Measurements from ENCODE around the gene TBX4. TPM values are rescaled to one million over a fixed set of nuclear protein-coding genes. Genes with fewer than 3 reads are reported as not detected.

Gene TBX4
- total RNA-seq, 4 donors from 2014 or later = not detected

- Histone ChIP-seq H3K4me3 (no peak overlapping the region), H3K9me3 (no peaks in the 10 kb centered on the region), H3K36me3 (no peaks in the 10 kb centered on the region), H3K4me1 (peaks cover 0 to 10% (median 2%) of the 10 kb centered on the region in 4 donors), H3K27ac (no peak overlapping the region), H3K27me3 (no peaks in the 10 kb centered on the region)
- WGBS, 2 donors = 82 to 84% methylated on average over 28 of the region's 28 CpGs
- no peak for TF ChIP-seq POLR2A (IDR thresholded peaks at IDR 0.05)
- TF ChIP-seq EP300 (IDR thresholded peaks at IDR 0.05) = no peak
- no peak for TF ChIP-seq CTCF (IDR thresholded peaks at IDR 0.05)
- no peak for DNase-seq (ENCODE audit: low spot score in 2 of 2)
Observed at GRCh38 chr17:61487161-61487988, 35.2 kb downstream of the TBX4 start.

- no peak overlapping the region for H3K27ac ChIP-seq
- H3K4me1 ChIP-seq = peaks cover 0 to 10% (median 2%) of the 10 kb centered on the region in 4 donors
- no peak overlapping the region for H3K4me3 ChIP-seq
- no peaks in the 10 kb centered on the region for H3K36me3 ChIP-seq
- 89 to 93% methylated on average over 9 of the region's 9 CpGs for WGBS, 2 donors
- no peaks in the 10 kb centered on the region for H3K27me3 ChIP-seq
- TF ChIP-seq CTCF (IDR thresholded peaks at IDR 0.05) = no peak
- no peak for TF ChIP-seq POLR2A (IDR thresholded peaks at IDR 0.05)
- no peak for TF ChIP-seq EP300 (IDR thresholded peaks at IDR 0.05)
- no peak for DNase-seq (ENCODE audit: low spot score in 2 of 2)
- no peaks in the 10 kb centered on the region for H3K9me3 ChIP-seq
Observed at GRCh38 chr17:61487989-61488595, 35.9 kb downstream of the TBX4 start.

- TF ChIP-seq CTCF (IDR thresholded peaks at IDR 0.05) = no peak
- TF ChIP-seq EP300 (IDR thresholded peaks at IDR 0.05) = no peak
- TF ChIP-seq POLR2A (IDR thresholded peaks at IDR 0.05) = no peak
- H3K36me3 ChIP-seq = no peaks in the 10 kb centered on the region
- no peak for DNase-seq (ENCODE audit: low spot score in 2 of 2)
- WGBS, 2 donors = 73 to 77% methylated on average over 16 of the region's 16 CpGs
- no peak overlapping the region for H3K4me3 ChIP-seq
- H3K27ac ChIP-seq = no peak overlapping the region
- H3K27me3 ChIP-seq = no peaks in the 10 kb centered on the region
- no peaks in the 10 kb centered on the region for H3K9me3 ChIP-seq
- H3K4me1 ChIP-seq = peaks cover 0 to 10% (median 2%) of the 10 kb centered on the region in 4 donors
Observed at GRCh38 chr17:61488878-61489718, 36.9 kb downstream of the TBX4 start.

GRCh38 chr17:61489719-61490490 lies 37.7 kb downstream of the TBX4 start:
- 92 to 96% methylated on average over 12 of the region's 12 CpGs for WGBS, 2 donors
- no peak for TF ChIP-seq EP300 (IDR thresholded peaks at IDR 0.05)
- TF ChIP-seq POLR2A (IDR thresholded peaks at IDR 0.05) = no peak
- TF ChIP-seq CTCF (IDR thresholded peaks at IDR 0.05) = no peak
- Histone ChIP-seq H3K36me3 (no peaks in the 10 kb centered on the region), H3K9me3 (no peaks in the 10 kb centered on the region), H3K4me1 (peaks cover 0 to 10% (median 2%) of the 10 kb centered on the region in 4 donors), H3K27ac (no peak overlapping the region), H3K27me3 (no peaks in the 10 kb centered on the region), H3K4me3 (no peak overlapping the region)
- DNase-seq (ENCODE audit: low spot score in 2 of 2) = no peak
